ENCODE results near the gene TNFRSF1B. TPM values are rescaled to one million over a fixed set of nuclear protein-coding genes. Genes with fewer than 3 reads are reported as not detected.

Gene TNFRSF1B
- total and polyA plus RNA-seq, 9 of the 15 experiments (the other 6 are each of a cell fraction or from before 2014, with no cell fraction given): 8.8 to 91.3 (median 36.0) TPM

- TF ChIP-seq, protein P1, sequence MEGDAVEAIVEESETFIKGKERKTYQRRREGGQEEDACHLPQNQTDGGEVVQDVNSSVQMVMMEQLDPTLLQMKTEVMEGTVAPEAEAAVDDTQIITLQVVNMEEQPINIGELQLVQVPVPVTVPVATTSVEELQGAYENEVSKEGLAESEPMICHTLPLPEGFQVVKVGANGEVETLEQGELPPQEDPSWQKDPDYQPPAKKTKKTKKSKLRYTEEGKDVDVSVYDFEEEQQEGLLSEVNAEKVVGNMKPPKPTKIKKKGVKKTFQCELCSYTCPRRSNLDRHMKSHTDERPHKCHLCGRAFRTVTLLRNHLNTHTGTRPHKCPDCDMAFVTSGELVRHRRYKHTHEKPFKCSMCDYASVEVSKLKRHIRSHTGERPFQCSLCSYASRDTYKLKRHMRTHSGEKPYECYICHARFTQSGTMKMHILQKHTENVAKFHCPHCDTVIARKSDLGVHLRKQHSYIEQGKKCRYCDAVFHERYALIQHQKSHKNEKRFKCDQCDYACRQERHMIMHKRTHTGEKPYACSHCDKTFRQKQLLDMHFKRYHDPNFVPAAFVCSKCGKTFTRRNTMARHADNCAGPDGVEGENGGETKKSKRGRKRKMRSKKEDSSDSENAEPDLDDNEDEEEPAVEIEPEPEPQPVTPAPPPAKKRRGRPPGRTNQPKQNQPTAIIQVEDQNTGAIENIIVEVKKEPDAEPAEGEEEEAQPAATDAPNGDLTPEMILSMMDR (IDR thresholded peaks at IDR 0.05 in 2 of 3, conservative IDR thresholded peaks at IDR 0.05 in 1 of 3; ENCODE audit: insufficient read depth in 2 of 3, low read depth in 1 of 3, low read length in 3 of 3): peak in 2 of 3 experiments; percentile 0 to 5; a peak in 1 of 6 replicates
- TF ChIP-seq ZNF436 (CRISPR knock-in tag; IDR thresholded peaks at IDR 0.05) (no peak), STAT5A (IDR thresholded peaks at IDR 0.05; ENCODE audit: borderline replicate concordance, low read length) (no peak), SAFB (IDR thresholded peaks at IDR 0.05; ENCODE audit: borderline replicate concordance, low read depth, low read length) (peak; percentile 90), MGA (IDR thresholded peaks at IDR 0.05) (peak; percentile 89), ZBTB17 (CRISPR knock-in tag; IDR thresholded peaks at IDR 0.05) (peak; percentile 52; the same call in 1 of the 2 replicates), NR1H2 (CRISPR knock-in tag; IDR thresholded peaks at IDR 0.05) (peak; percentile 53; the same call in 1 of the 2 replicates), MTA2 (IDR thresholded peaks at IDR 0.05; ENCODE audit: low read depth) (no peak), CEBPB (tag; IDR thresholded peaks at IDR 0.05) (no peak), FOS (IDR thresholded peaks at IDR 0.05; ENCODE audit: extremely low read depth, insufficient read length) (no peak)
- TF ChIP-seq, protein P2, sequence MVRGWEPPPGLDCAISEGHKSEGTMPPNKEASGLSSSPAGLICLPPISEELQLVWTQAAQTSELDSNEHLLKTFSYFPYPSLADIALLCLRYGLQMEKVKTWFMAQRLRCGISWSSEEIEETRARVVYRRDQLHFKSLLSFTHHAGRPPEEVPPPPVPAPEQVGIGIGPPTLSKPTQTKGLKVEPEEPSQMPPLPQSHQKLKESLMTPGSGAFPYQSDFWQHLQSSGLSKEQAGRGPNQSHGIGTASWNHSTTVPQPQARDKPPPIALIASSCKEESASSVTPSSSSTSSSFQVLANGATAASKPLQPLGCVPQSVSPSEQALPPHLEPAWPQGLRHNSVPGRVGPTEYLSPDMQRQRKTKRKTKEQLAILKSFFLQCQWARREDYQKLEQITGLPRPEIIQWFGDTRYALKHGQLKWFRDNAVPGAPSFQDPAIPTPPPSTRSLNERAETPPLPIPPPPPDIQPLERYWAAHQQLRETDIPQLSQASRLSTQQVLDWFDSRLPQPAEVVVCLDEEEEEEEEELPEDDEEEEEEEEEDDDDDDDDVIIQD (CRISPR knock-in tag; IDR thresholded peaks at IDR 0.05): no peak
These were observed at the start of gene TNFRSF1B (continued) for GRCh38 chr1:12166834-12167492.
